Nephron progenitor cell (in vitro differentiated cells): ENCODE measurements around the gene NDST1.

Experiments used
- DNase-seq: peaks from one replicate; pipeline ENCODE4 v3.0.0; 2021
- H3K27ac Mint-ChIP-seq: 2 replicates; pipeline ENCODE4 v1.8.0; 2021; ENCODE audit warnings: mild to moderate bottlenecking, moderate library complexity, mixed read lengths
- H3K27me3 Mint-ChIP-seq: 2 replicates; pipeline ENCODE4 v1.8.0; 2021; ENCODE audit warnings: mild to moderate bottlenecking, low read depth, mixed read lengths; ENCODE audit not compliant: poor library complexity
- H3K36me3 Mint-ChIP-seq: 2 replicates; pipeline ENCODE4 v1.8.0; 2021; ENCODE audit warnings: low read depth, mixed read lengths
- H3K4me1 Mint-ChIP-seq: 2 replicates; pipeline ENCODE4 v1.8.0; 2021; ENCODE audit warnings: mixed read lengths
- H3K4me3 Mint-ChIP-seq: 2 replicates; pipeline ENCODE4 v1.8.0; 2021; ENCODE audit warnings: mild to moderate bottlenecking, moderate library complexity, mixed read lengths
- H3K9me3 Mint-ChIP-seq: 2 replicates; pipeline ENCODE4 v1.8.0; 2021; ENCODE audit warnings: mild to moderate bottlenecking, moderate library complexity, mixed read lengths
- CTCF ChIP-seq: fragments of 200-600 bp; sonication (generic); IDR thresholded peaks from 2 replicates; pipeline ENCODE4 v1.5.0; 2021; ENCODE audit warnings: antibody characterized with exemption

Gene NDST1

GRCh38 chr5:150481708-150481965 lies 26.3 kb upstream of the NDST1 start:
- no peak for TF ChIP-seq CTCF
- no peak for DNase-seq
- no peaks in the 10 kb centered on the region for H3K9me3 Mint-ChIP-seq
- no peak overlapping the region for H3K4me3 Mint-ChIP-seq
- peaks cover 8% of the 10 kb centered on the region for H3K27me3 Mint-ChIP-seq
- peaks cover 20% of the 10 kb centered on the region for H3K4me1 Mint-ChIP-seq
- no peaks in the 10 kb centered on the region for H3K36me3 Mint-ChIP-seq
- H3K27ac Mint-ChIP-seq, result no peak overlapping the region

- H3K4me3 Mint-ChIP-seq, result no peak overlapping the region
- no peak for DNase-seq
- no peak for TF ChIP-seq CTCF
- H3K9me3 Mint-ChIP-seq, result no peaks in the 10 kb centered on the region
- H3K27me3 Mint-ChIP-seq, result peaks cover 10% of the 10 kb centered on the region
- no peak overlapping the region for H3K27ac Mint-ChIP-seq
- H3K4me1 Mint-ChIP-seq, result peaks cover 18% of the 10 kb centered on the region
- no peaks in the 10 kb centered on the region for H3K36me3 Mint-ChIP-seq
Measured at GRCh38 chr5:150481972-150482406, 25.9 kb upstream of the NDST1 start.

GRCh38 chr5:150484964-150485692 lies 22.8 kb upstream of the NDST1 start:
- Mint-ChIP-seq H3K9me3 (no peaks in the 10 kb centered on the region), H3K36me3 (no peaks in the 10 kb centered on the region), H3K27ac (peak overlapping the region; percentile 99), H3K4me3 (peak overlapping the region; percentile 90), H3K27me3 (peaks cover 6% of the 10 kb centered on the region), H3K4me1 (peaks cover 49% of the 10 kb centered on the region)
- no peak for DNase-seq
- TF ChIP-seq CTCF, result no peak

- peaks cover 57% of the 10 kb centered on the region for H3K4me1 Mint-ChIP-seq
- peak overlapping the region; percentile 99 for H3K27ac Mint-ChIP-seq
- peaks cover 6% of the 10 kb centered on the region for H3K27me3 Mint-ChIP-seq
- H3K4me3 Mint-ChIP-seq, result peak overlapping the region; percentile 90
- H3K9me3 Mint-ChIP-seq, result no peaks in the 10 kb centered on the region
- peak; percentile 75 for DNase-seq
- no peaks in the 10 kb centered on the region for H3K36me3 Mint-ChIP-seq
- TF ChIP-seq CTCF, result no peak
Measured at GRCh38 chr5:150485693-150486401, 22.1 kb upstream of the NDST1 start.

GRCh38 chr5:150486402-150487198 lies 21.3 kb upstream of the NDST1 start:
- H3K4me1 Mint-ChIP-seq, result peaks cover 59% of the 10 kb centered on the region
- H3K36me3 Mint-ChIP-seq, result no peaks in the 10 kb centered on the region
- peaks cover 3% of the 10 kb centered on the region for H3K27me3 Mint-ChIP-seq
- no peak for TF ChIP-seq CTCF
- H3K9me3 Mint-ChIP-seq, result no peaks in the 10 kb centered on the region
- peak overlapping the region; percentile 93 for H3K27ac Mint-ChIP-seq
- H3K4me3 Mint-ChIP-seq, result peak overlapping the region; percentile 84
- DNase-seq, result peak; percentile 79
